ENCODE results near the gene MYT1. TPM values are rescaled to one million over a fixed set of nuclear protein-coding genes. Genes with fewer than 3 reads are reported as not detected.

MYT1 gene
- total and polyA plus RNA-seq, 2 of the 13 experiments (the other 11 are each of a cell fraction or from before 2014, with no cell fraction given), result 0.58 to 2.5 TPM

DNA sequence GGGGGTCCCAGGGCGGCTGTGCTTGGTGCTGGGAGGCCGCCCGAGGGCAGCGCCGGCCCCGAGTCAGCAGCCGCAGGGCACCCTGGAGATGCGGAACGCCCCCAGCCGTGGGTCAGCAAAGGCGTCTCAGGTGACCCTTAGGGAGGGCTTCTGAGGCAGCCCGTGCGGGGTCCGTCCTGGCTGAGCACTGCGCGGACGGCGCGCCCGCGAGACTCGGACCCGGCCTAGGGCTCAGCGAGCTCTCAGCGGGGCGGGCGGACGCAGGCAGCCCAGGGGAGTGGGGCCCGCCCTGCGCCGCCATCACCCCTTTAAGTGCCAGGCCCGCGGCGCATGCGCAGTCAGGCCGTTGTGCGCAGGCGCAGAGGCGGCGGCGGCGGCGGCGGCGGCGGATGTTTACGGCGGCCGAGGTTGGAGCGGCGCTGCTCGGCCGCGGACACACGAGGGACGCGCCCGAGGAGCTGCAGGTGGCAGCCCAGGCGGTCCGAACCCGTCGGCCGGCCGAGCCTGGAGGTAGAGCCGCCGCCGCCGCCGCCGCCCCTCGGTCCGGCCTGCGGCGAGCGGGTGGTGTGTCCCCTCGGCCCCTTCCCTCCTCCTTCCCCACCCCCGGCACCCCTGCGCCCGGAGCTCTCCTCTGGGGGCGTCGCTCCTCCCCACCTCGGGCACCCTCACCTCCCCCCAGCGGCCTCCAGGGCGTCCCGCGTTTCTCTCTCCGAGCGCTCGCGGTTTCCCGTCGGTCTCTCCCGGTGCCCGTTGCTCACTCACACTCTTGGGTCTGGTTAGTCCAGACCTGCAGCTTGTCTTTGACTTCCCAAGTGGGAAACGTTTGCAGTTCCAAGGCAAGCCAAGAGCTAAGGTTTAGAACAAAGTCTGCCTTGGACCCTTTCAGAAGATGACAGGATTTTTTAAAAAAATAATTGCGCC, 91.4 kb downstream of the MYT1 start, which contains the start of gene PCMTD2 (continued):
- TF ChIP-seq BCL3 (CRISPR knock-in tag; IDR thresholded peaks at IDR 0.05) (peak; percentile 95), ZNF414 (CRISPR knock-in tag; IDR thresholded peaks at IDR 0.05) (peak; percentile 68; the same call in 1 of the 2 replicates), ZFP90 (CRISPR knock-in tag; IDR thresholded peaks at IDR 0.05; ENCODE audit: borderline replicate concordance) (no peak; the same call in 1 of the 2 replicates), ZNF761 (CRISPR knock-in tag; conservative IDR thresholded peaks at IDR 0.05) (peak; percentile 89), AKAP8 (CRISPR knock-in tag; IDR thresholded peaks at IDR 0.05) (peak; percentile 90), ZFAT (CRISPR knock-in tag; conservative IDR thresholded peaks at IDR 0.05) (no peak), CENPX (CRISPR knock-in tag; IDR thresholded peaks at IDR 0.05) (no peak), FOXK2 (IDR thresholded peaks at IDR 0.05) (peak; percentile 27; the same call in 1 of the 2 replicates), ZNF232 (CRISPR knock-in tag; IDR thresholded peaks at IDR 0.05; ENCODE audit: borderline replicate concordance) (0 out of 2 replicates have a peak, but pooled peaks have one; percentile 82), SIN3B (IDR thresholded peaks at IDR 0.05; ENCODE audit: low read length) (no peak), ZNF558 (CRISPR knock-in tag; IDR thresholded peaks at IDR 0.05; ENCODE audit: borderline replicate concordance) (no peak), CEBPZ (IDR thresholded peaks at IDR 0.05; ENCODE audit: low read length) (no peak), MBNL3 (CRISPR knock-in tag; conservative IDR thresholded peaks at IDR 0.05) (no peak), ISL2 (CRISPR knock-in tag; IDR thresholded peaks at IDR 0.05) (0 out of 2 replicates have a peak, but pooled peaks have one; percentile 55), ZNF550 (CRISPR knock-in tag; IDR thresholded peaks at IDR 0.05; ENCODE audit: borderline replicate concordance) (peak; percentile 90; the same call in 1 of the 2 replicates)
- TF ChIP-seq, protein P1, sequence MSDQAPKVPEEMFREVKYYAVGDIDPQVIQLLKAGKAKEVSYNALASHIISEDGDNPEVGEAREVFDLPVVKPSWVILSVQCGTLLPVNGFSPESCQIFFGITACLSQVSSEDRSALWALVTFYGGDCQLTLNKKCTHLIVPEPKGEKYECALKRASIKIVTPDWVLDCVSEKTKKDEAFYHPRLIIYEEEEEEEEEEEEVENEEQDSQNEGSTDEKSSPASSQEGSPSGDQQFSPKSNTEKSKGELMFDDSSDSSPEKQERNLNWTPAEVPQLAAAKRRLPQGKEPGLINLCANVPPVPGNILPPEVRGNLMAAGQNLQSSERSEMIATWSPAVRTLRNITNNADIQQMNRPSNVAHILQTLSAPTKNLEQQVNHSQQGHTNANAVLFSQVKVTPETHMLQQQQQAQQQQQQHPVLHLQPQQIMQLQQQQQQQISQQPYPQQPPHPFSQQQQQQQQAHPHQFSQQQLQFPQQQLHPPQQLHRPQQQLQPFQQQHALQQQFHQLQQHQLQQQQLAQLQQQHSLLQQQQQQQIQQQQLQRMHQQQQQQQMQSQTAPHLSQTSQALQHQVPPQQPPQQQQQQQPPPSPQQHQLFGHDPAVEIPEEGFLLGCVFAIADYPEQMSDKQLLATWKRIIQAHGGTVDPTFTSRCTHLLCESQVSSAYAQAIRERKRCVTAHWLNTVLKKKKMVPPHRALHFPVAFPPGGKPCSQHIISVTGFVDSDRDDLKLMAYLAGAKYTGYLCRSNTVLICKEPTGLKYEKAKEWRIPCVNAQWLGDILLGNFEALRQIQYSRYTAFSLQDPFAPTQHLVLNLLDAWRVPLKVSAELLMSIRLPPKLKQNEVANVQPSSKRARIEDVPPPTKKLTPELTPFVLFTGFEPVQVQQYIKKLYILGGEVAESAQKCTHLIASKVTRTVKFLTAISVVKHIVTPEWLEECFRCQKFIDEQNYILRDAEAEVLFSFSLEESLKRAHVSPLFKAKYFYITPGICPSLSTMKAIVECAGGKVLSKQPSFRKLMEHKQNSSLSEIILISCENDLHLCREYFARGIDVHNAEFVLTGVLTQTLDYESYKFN (CRISPR knock-in tag; conservative IDR thresholded peaks at IDR 0.05), result 0 out of 2 replicates have a peak, but pooled peaks have one; percentile 42
- TF ChIP-seq, protein P2, sequence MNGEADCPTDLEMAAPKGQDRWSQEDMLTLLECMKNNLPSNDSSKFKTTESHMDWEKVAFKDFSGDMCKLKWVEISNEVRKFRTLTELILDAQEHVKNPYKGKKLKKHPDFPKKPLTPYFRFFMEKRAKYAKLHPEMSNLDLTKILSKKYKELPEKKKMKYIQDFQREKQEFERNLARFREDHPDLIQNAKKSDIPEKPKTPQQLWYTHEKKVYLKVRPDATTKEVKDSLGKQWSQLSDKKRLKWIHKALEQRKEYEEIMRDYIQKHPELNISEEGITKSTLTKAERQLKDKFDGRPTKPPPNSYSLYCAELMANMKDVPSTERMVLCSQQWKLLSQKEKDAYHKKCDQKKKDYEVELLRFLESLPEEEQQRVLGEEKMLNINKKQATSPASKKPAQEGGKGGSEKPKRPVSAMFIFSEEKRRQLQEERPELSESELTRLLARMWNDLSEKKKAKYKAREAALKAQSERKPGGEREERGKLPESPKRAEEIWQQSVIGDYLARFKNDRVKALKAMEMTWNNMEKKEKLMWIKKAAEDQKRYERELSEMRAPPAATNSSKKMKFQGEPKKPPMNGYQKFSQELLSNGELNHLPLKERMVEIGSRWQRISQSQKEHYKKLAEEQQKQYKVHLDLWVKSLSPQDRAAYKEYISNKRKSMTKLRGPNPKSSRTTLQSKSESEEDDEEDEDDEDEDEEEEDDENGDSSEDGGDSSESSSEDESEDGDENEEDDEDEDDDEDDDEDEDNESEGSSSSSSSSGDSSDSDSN (CRISPR knock-in tag; IDR thresholded peaks at IDR 0.05), result peak; percentile 79

Measured in HepG2 (cell line).